Fibroblast of skin of back (primary cell): Measurements from ENCODE around the gene REC8. TPM values are rescaled to one million over a fixed set of nuclear protein-coding genes. Genes with fewer than 3 reads are reported as not detected.
A peak's percentile ranks its signal among the peaks of the same experiment; 100 is the strongest.

ENCODE experiments used
- DNase-seq: peaks from one replicate; pipeline ENCODE4 v3.0.0-alpha.2; 2013
- polyA plus RNA-seq, 2 experiments: library from polyadenylated mRNA; unstranded; fragments of 120-200 nt; gene quantifications; one replicate each; pipeline ENCODE4 v1.2.1, GENCODE V29; 2013; ENCODE audit not compliant: insufficient read length in 2 of 2

Gene REC8
- polyA plus RNA-seq (2013, experiment 1 of 2; ENCODE audit: insufficient read length): 5.5 TPM
- 4.1 TPM for polyA plus RNA-seq (2013, experiment 2 of 2; ENCODE audit: insufficient read length)

GRCh38 chr14:24171422-24172260 lies at the start of gene REC8:
Gene REC8, plus strand, starts transcription at chr14:24172080. Its CDS starts 473 bp downstream, at chr14:24172553.
- DNase-seq: peak; percentile 34

GRCh38 chr14:24122416-24122815 lies 49.5 kb upstream of the REC8 start:
- DNase-seq: no peak

GRCh38 chr14:24122898-24123297 lies 49.0 kb upstream of the REC8 start:
- no peak for DNase-seq

GRCh38 chr14:24123424-24124417 lies 48.2 kb upstream of the REC8 start:
- DNase-seq: no peak

- no peak for DNase-seq
Measured at GRCh38 chr14:24126939-24127338, 44.9 kb upstream of the REC8 start.

GRCh38 chr14:24127673-24128072 lies 44.2 kb upstream of the REC8 start:
- DNase-seq: no peak

GRCh38 chr14:24129410-24129998 lies 42.4 kb upstream of the REC8 start:
- no peak for DNase-seq

- DNase-seq: no peak
Measured at GRCh38 chr14:24130380-24130716, 41.5 kb upstream of the REC8 start, which contains the start of gene FITM1. Gene FITM1, plus strand, starts transcription at chr14:24130659. Its CDS starts 905 bp downstream, at chr14:24131564.

- no peak for DNase-seq
Measured at GRCh38 chr14:24130717-24131548, 40.9 kb upstream of the REC8 start.

GRCh38 chr14:24131549-24131966 lies 40.3 kb upstream of the REC8 start:
- no peak for DNase-seq

GRCh38 chr14:24132061-24132685 lies 39.7 kb upstream of the REC8 start:
- DNase-seq: no peak

GRCh38 chr14:24132976-24133375 lies 38.9 kb upstream of the REC8 start:
- no peak for DNase-seq

GRCh38 chr14:24133735-24134134 lies 38.1 kb upstream of the REC8 start:
- no peak for DNase-seq

GRCh38 chr14:24135584-24135833 lies 36.4 kb upstream of the REC8 start:
- no peak for DNase-seq

- peak; percentile 85 for DNase-seq
Measured at GRCh38 chr14:24135834-24136683, 35.8 kb upstream of the REC8 start, which contains the start of gene PSME1. Gene PSME1, plus strand, starts transcription at chr14:24136194. Its CDS starts 69 bp downstream, at chr14:24136263.

GRCh38 chr14:24136684-24137528 lies 35.0 kb upstream of the REC8 start:
- DNase-seq: no peak

GRCh38 chr14:24137529-24138395 lies 34.1 kb upstream of the REC8 start:
- no peak for DNase-seq
